ENCODE measurements around the gene ISM2.

- TF ChIP-seq POLR2A (IDR thresholded peaks at IDR 0.05) (no peak), CTCF (IDR thresholded peaks at IDR 0.05) (no peak), EP300 (IDR thresholded peaks at IDR 0.05) (no peak)
Measured at GRCh38 chr14:77478796-77479195, 19.8 kb downstream of the ISM2 start.
